Trophoblast cell (in vitro differentiated cells and primary cell): Measurements from ENCODE around the gene IGSF8.

Experiments used
- DNase-seq, 2 donors: peaks; one replicate each; pipeline ENCODE4 v3.0.0-alpha.2; 2016
- H2AFZ ChIP-seq: 2 replicates; pipeline ENCODE4 v1.6.1; 2013; ENCODE audit warnings: low read length, moderate library complexity, mild to moderate bottlenecking; ENCODE audit not compliant: insufficient read depth, poor library complexity
- H2AK5ac ChIP-seq: 2 replicates; pipeline ENCODE4 v1.6.1; 2013; ENCODE audit warnings: mild to moderate bottlenecking, low read length
- H2BK120ac ChIP-seq: 2 replicates; pipeline ENCODE4 v1.6.1; 2013; ENCODE audit warnings: low read length, mild to moderate bottlenecking, moderate library complexity; ENCODE audit not compliant: insufficient read depth, poor library complexity
- H2BK12ac ChIP-seq: 2 replicates; pipeline ENCODE4 v1.6.1; 2013; ENCODE audit warnings: mild to moderate bottlenecking, low read length, moderate library complexity
- H2BK5ac ChIP-seq: 2 replicates; pipeline ENCODE4 v1.6.1; 2013; ENCODE audit warnings: low read length, low read depth, moderate library complexity, mild to moderate bottlenecking; ENCODE audit not compliant: poor library complexity
- H3K14ac ChIP-seq: 2 replicates; pipeline ENCODE4 v1.6.1; 2013; ENCODE audit warnings: mild to moderate bottlenecking, low read length
- H3K18ac ChIP-seq: 2 replicates; pipeline ENCODE4 v1.6.1; 2013; ENCODE audit warnings: mild to moderate bottlenecking, low read length
- H3K23ac ChIP-seq: 2 replicates; pipeline ENCODE4 v1.6.1; 2013; ENCODE audit warnings: low read length
- H3K27ac ChIP-seq: 2 replicates; pipeline ENCODE4 v1.5.1; 2013; ENCODE audit warnings: low read depth, mild to moderate bottlenecking, inconsistent platforms, low read length, moderate library complexity
- H3K27me3 ChIP-seq: 2 replicates; pipeline ENCODE4 v1.6.1; 2013; ENCODE audit warnings: inconsistent platforms, mild to moderate bottlenecking, low read length, moderate library complexity; ENCODE audit not compliant: insufficient read depth
- H3K36me3 ChIP-seq, 2 experiments: 1 replicate in 1 of 2; 2 replicates in 1 of 2; pipeline ENCODE4 v1.6.1; 2013; ENCODE audit warnings: low read length in 2 of 2, mild to moderate bottlenecking in 2 of 2, moderate library complexity in 1 of 2; ENCODE audit not compliant: insufficient read depth in 2 of 2, control insufficient read depth in 1 of 2
- H3K4ac ChIP-seq: 2 replicates; pipeline ENCODE4 v1.6.1; 2013; ENCODE audit warnings: low read depth, mild to moderate bottlenecking, low read length, moderate library complexity
- H3K4me1 ChIP-seq, 2 experiments: 1 replicate in 1 of 2; 2 replicates in 1 of 2; pipeline ENCODE4 v1.6.1; 2013; ENCODE audit warnings: low read length in 2 of 2, mild to moderate bottlenecking in 2 of 2, moderate library complexity in 1 of 2; ENCODE audit not compliant: insufficient read depth in 2 of 2, control insufficient read depth in 1 of 2
- H3K4me2 ChIP-seq: 2 replicates; pipeline ENCODE4 v1.6.1; 2013; ENCODE audit warnings: inconsistent platforms, mild to moderate bottlenecking, low read length, moderate library complexity
- H3K4me3 ChIP-seq: 2 replicates; pipeline ENCODE4 v1.5.1; 2013; ENCODE audit warnings: mild to moderate bottlenecking, low read depth, low read length, inconsistent platforms
- H3K79me1 ChIP-seq: one replicate; pipeline ENCODE4 v1.6.1; 2013; ENCODE audit warnings: low read length
- H3K79me2 ChIP-seq: 2 replicates; pipeline ENCODE4 v1.6.1; 2013; ENCODE audit warnings: low read length, mild to moderate bottlenecking; ENCODE audit not compliant: control insufficient read depth, insufficient read depth, poor library complexity
- H3K9ac ChIP-seq: 2 replicates; pipeline ENCODE4 v1.6.1; 2013; ENCODE audit warnings: mild to moderate bottlenecking, low read length
- H3K9me3 ChIP-seq: 2 replicates; pipeline ENCODE4 v1.6.1; 2013; ENCODE audit warnings: low read depth, mild to moderate bottlenecking, control low read depth, inconsistent platforms, low read length; ENCODE audit not compliant: insufficient read depth
- H4K12ac ChIP-seq: 2 replicates; pipeline ENCODE4 v1.6.1; 2013; ENCODE audit warnings: low read depth, mild to moderate bottlenecking, low read length, moderate library complexity
- H4K8ac ChIP-seq: 2 replicates; pipeline ENCODE4 v1.6.1; 2013; ENCODE audit warnings: low read depth, mild to moderate bottlenecking, low read length, moderate library complexity
- H4K91ac ChIP-seq: one replicate; pipeline ENCODE4 v1.6.1; 2013; ENCODE audit warnings: low read depth, mild to moderate bottlenecking, low read length, moderate library complexity
- WGBS: extraction: QIAGEN DNeasy Blood & Tissue Kit; methylation state at CpG from one replicate; pipeline ENCODE4 v1.1.7; 2013; ENCODE audit warnings: missing lambda C conversion rate; ENCODE audit not compliant: insufficient read length, insufficient coverage; ENCODE audit errors: extremely low coverage; 5-methylcytosine and 5-hydroxymethylcytosine counted together

The IGSF8 gene

DNA sequence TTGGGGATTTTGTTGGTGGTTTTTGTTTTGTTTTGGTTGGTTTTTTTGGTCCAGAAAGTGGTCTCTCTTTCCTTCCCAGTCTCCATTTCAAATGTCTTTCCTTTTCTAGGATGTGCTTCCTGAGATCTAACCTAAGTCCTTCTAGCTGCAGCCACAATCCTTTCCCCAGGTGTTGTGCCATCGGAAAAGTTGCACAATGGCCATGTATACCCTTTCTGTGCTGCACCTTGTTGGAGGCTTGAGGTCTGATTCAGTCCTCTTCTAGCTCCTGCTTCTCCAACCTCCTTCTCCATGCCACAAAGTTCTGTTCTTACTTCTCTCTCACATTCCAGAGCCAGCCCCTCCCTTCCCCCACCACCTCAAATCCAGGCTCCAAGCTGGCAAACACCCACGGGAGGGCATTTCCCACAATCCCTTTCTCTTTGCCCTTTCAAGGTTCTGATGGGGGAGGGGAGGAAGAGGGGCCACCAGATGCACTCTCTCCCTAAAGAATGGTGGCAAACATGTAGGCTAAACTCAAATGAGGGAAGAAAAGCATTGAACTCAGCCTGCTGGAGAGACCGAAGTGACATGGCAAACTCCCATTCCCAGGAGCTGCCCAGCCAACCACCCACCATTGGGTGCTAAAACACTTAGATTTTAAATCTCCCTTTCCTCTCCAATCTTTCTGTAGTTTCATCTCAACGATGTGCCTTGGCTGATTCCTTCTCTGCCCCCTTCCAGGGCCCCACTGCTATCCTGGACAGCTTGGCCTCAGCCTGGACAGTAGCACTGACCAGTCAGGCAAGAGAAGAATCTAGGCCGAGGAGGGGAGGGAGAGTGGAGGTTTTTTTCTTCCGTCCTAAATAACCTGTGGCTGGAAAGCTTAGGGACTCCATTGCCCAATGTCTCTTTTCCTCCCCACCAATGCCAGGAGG, 31.3 kb downstream of the IGSF8 start:
- Histone ChIP-seq H4K12ac (no peak overlapping the region), H3K27me3 (no peaks in the 10 kb centered on the region), H3K79me1 (no peaks in the 10 kb centered on the region), H4K91ac (no peak overlapping the region), H3K9ac (no peak overlapping the region), H2BK12ac (no peak overlapping the region), H3K27ac (no peak overlapping the region), H3K4me1 (peaks cover 5 to 22% of the 10 kb centered on the region in 2 experiments), H3K18ac (no peak overlapping the region), H2AK5ac (no peak overlapping the region), H3K79me2 (no peaks in the 10 kb centered on the region), H3K36me3 (no peaks in the 10 kb centered on the region), H3K23ac (no peak overlapping the region), H3K4ac (no peak overlapping the region), H4K8ac (no peak overlapping the region), H2AFZ (no peak overlapping the region), H3K4me3 (no peak overlapping the region), H2BK5ac (no peak overlapping the region), H3K4me2 (no peak overlapping the region), H3K9me3 (peaks cover under 1% of the 10 kb centered on the region), H3K14ac (no peak overlapping the region), H2BK120ac (no peak overlapping the region)
- DNase-seq = no peak
- WGBS = no CpG with 5 or more reads among the region's 6 CpGs

- Histone ChIP-seq H2AK5ac (no peak overlapping the region), H2AFZ (no peak overlapping the region), H3K79me2 (no peaks in the 10 kb centered on the region), H4K8ac (no peak overlapping the region), H3K4me3 (no peak overlapping the region), H3K4me2 (no peak overlapping the region), H4K12ac (no peak overlapping the region), H3K79me1 (no peaks in the 10 kb centered on the region), H3K4ac (no peak overlapping the region), H3K36me3 (no peaks in the 10 kb centered on the region), H3K14ac (no peak overlapping the region), H3K23ac (no peak overlapping the region), H3K18ac (no peak overlapping the region), H3K4me1 (peaks cover 5 to 19% of the 10 kb centered on the region in 2 experiments), H2BK12ac (no peak overlapping the region), H3K27ac (no peak overlapping the region), H3K27me3 (no peaks in the 10 kb centered on the region), H2BK120ac (no peak overlapping the region), H4K91ac (no peak overlapping the region), H3K9ac (no peak overlapping the region), H3K9me3 (peaks cover 2% of the 10 kb centered on the region), H2BK5ac (no peak overlapping the region)
- no CpG with 5 or more reads among the region's 3 CpGs for WGBS
- DNase-seq = no peak
Observed at GRCh38 chr1:160064746-160065145, 33.7 kb downstream of the IGSF8 start.

DNA sequence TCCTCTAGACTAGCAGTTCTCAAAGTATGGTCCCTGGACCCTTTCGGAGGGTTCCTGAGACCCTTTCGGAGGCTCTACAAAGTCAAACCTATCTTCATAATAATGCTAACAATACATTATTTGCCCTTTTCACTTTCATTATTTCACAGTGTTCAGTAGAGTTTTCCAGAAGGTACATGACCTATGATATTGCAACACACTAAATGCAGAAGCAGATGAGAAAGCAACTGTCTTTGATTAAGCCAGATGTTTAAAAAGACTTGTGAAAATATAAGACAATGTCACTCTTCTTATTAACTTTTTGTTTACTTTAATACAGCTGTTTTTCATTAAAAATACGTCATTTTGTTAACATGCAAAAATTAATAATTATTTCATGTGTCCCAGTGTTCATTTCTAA, 34.3 kb downstream of the IGSF8 start:
- Histone ChIP-seq H3K4ac (no peak overlapping the region), H3K9ac (no peak overlapping the region), H4K91ac (no peak overlapping the region), H2BK120ac (no peak overlapping the region), H3K9me3 (peaks cover 2% of the 10 kb centered on the region), H3K4me2 (no peak overlapping the region), H3K27me3 (no peaks in the 10 kb centered on the region), H3K23ac (no peak overlapping the region), H3K27ac (no peak overlapping the region), H2AFZ (no peak overlapping the region), H2BK12ac (no peak overlapping the region), H3K79me2 (no peaks in the 10 kb centered on the region), H3K4me1 (peaks cover 5 to 18% of the 10 kb centered on the region in 2 experiments), H4K8ac (no peak overlapping the region), H2BK5ac (no peak overlapping the region), H3K4me3 (no peak overlapping the region), H3K79me1 (no peaks in the 10 kb centered on the region), H3K36me3 (no peaks in the 10 kb centered on the region), H4K12ac (no peak overlapping the region), H2AK5ac (no peak overlapping the region), H3K14ac (no peak overlapping the region), H3K18ac (no peak overlapping the region)
- DNase-seq = no peak
- WGBS = no CpG with 5 or more reads among the region's 3 CpGs

DNA sequence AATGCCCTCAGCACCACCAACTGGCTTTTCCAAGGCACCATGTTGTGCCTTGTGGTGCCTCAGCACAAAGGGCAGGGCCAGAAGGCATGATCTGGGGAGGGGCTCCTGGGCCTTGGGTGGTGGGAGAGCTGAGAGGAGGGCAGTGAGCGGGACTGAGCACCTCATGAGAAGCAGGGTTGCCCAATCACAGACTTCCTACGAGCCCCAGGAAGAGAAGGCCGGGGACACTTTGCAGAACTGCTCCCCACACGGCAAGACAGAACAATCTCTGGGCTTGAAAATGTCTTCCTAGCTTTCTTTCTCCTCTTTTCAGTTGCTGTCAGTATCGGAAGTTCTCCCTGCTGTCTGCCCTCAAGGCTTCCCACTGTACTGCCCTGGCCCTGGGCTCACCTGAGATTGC, 35.2 kb downstream of the IGSF8 start:
- Histone ChIP-seq H3K27me3 (no peaks in the 10 kb centered on the region), H3K9ac (no peak overlapping the region)
- whole genome bisulfite sequencing = no CpG with 5 or more reads among the region's 5 CpGs

More for the DNA sequence above, 35.2 kb downstream of the IGSF8 start:
- no peak overlapping the region for H3K14ac ChIP-seq
- H3K4me3 ChIP-seq = no peak overlapping the region
- no peak overlapping the region for H3K18ac ChIP-seq
- no peak overlapping the region for H4K12ac ChIP-seq
- no peak overlapping the region for H2BK5ac ChIP-seq
- no peak overlapping the region for H3K23ac ChIP-seq
- no peak overlapping the region for H2AK5ac ChIP-seq
- H3K4me2 ChIP-seq = no peak overlapping the region
- H2BK12ac ChIP-seq = no peak overlapping the region
- H3K4ac ChIP-seq = no peak overlapping the region
- H3K4me1 ChIP-seq = peaks cover 5 to 18% of the 10 kb centered on the region in 2 experiments
- H3K27ac ChIP-seq = no peak overlapping the region
- no peak for DNase-seq
- H2BK120ac ChIP-seq = no peak overlapping the region
- H4K8ac ChIP-seq = no peak overlapping the region
- H3K79me2 ChIP-seq = no peaks in the 10 kb centered on the region
- H2AFZ ChIP-seq = no peak overlapping the region
- H3K36me3 ChIP-seq = no peaks in the 10 kb centered on the region
- no peak overlapping the region for H4K91ac ChIP-seq
- H3K9me3 ChIP-seq = peaks cover 2% of the 10 kb centered on the region
- no peaks in the 10 kb centered on the region for H3K79me1 ChIP-seq
